Heart left ventricle (tissue), 16 donors: ENCODE data around the gene KRT16. TPM values are rescaled to one million over a fixed set of nuclear protein-coding genes. Genes with fewer than 3 reads are reported as not detected.

Source experiments
- ATAC-seq, 4 donors: fragments of 200-7000 bp; cut with Tn5 transposase; one replicate each; pipeline ENCODE4 v1.9.1; 2020 to 2022; ENCODE audit warnings: moderate library complexity in 4 of 4, mild to moderate bottlenecking in 3 of 4, moderate number of reproducible peaks in 1 of 4
- DNase-seq, 5 donors: peaks; one replicate each; pipeline ENCODE4 v3.0.0-alpha.2; 2020
- H3K27ac ChIP-seq, 12 donors: fragments of 200-600 bp; sonication (generic) in 4 of 12; one replicate each; pipeline versions ENCODE4 v1.5.0 to v1.8.0; 2016 to 2022; ENCODE audit warnings: mild to moderate bottlenecking in 2 of 12
- H3K27me3 ChIP-seq, 9 donors: fragments of 200-600 bp; sonication (generic) in 2 of 9; one replicate each; pipeline versions ENCODE4 v1.5.1 to v1.8.0; 2016 to 2022; ENCODE audit warnings: mild to moderate bottlenecking in 3 of 9
- H3K36me3 ChIP-seq, 9 donors: fragments of 200-600 bp; sonication (generic) in 2 of 9; one replicate each; pipeline versions ENCODE4 v1.5.0 to v1.8.0; 2018 to 2022; ENCODE audit warnings: mild to moderate bottlenecking in 2 of 9
- H3K4me1 ChIP-seq, 12 donors: fragments of 200-600 bp; sonication (generic) in 4 of 12; one replicate each; pipeline versions ENCODE4 v1.5.0 to v1.8.0; 2016 to 2022; ENCODE audit warnings: mild to moderate bottlenecking in 3 of 12
- H3K4me3 ChIP-seq, 12 donors: fragments of 200-600 bp; sonication (generic) in 4 of 12; one replicate each; pipeline versions ENCODE4 v1.5.0 to v1.8.0; 2017 to 2022; ENCODE audit warnings: mild to moderate bottlenecking in 9 of 12, moderate library complexity in 4 of 12
- H3K9me3 ChIP-seq, 12 donors: fragments of 200-600 bp; sonication (generic) in 4 of 12; one replicate each; pipeline versions ENCODE4 v1.5.0 to v1.8.0; 2016 to 2022; ENCODE audit warnings: mild to moderate bottlenecking in 1 of 12
- POLR2A ChIP-seq, 2 donors: fragments of 450-650 bp; IDR thresholded peaks; one replicate each; pipeline ENCODE4 v1.6.1; 2017; ENCODE audit warnings: antibody characterized with exemption in 2 of 2, mild to moderate bottlenecking in 2 of 2, moderate library complexity in 2 of 2
- WGBS, 4 donors: extraction: QIAGEN DNeasy Blood & Tissue Kit in 2 of 4; methylation state at CpG; one replicate each; pipeline versions ENCODE4 v1.1.5 to v1.1.7; 2013 to 2018; 5-methylcytosine and 5-hydroxymethylcytosine counted together
- intact Hi-C, 10 donors: fragments of 100-400 bp; cut with DNase I; formaldehyde crosslinking; loops; one replicate each; pipeline versions ENCODE4 v1.11.1 to v1.14.2; 2022
- polyA plus RNA-seq, 2 donors: library from polyadenylated mRNA; stranded (reverse); fragments of 200-250 nt; gene quantifications; one replicate each; pipeline ENCODE4 v1.2.3, GENCODE V29; 2013
- total RNA-seq, 9 donors: library from RNA; depleted of rRNA in 2 of 9; stranded (reverse); fragments of >200 nt in 2 of 9; fragmentation: NEBNext Ultra II Directional in 3 of 9; extraction: Animal tissue kit (Norgen Biotek cat#: 25700) in 3 of 9; gene quantifications; one replicate each; pipeline versions ENCODE4 v1.1.0 to v1.2.4, GENCODE V29; 2016 to 2023
- TF ChIP-seq, protein P1 (sequence below), 12 donors: fragments of 200-600 bp; sonication (generic) in 4 of 12; IDR thresholded peaks; one replicate each; pipeline versions ENCODE4 v1.5.0 to v1.8.0; 2018 to 2022; ENCODE audit warnings: antibody characterized with exemption in 12 of 12, mild to moderate bottlenecking in 5 of 12
- donor health status: ischemic (EF 13 %, LVEDD 7.1; RV severe dilation, severe dysfunction).
- donor health status: healthy with polysubstance abuse.
- donor health status: DM: no; HTN: yes; CAD: no.
- donor health status: DM: no; HTN: no; CAD: no.
- donor health status: ischemic (EF 25% LVEDD 6.9; RV normal size, moderate dysfunction).
- donor health status: ischemic (EF 25% LVEDD 5.7; RV mildly dilated, moderate dysfunction).
- donor health status: healthy.
- donor health status: DM: yes; HTN: yes; CAD: no.
- donor health status: ischemic (EF 35%, LVEDD 5.7; RV mildly dilated, moderate dysfunction).
- donor health status: nonischemic (EF 11% LVEDD 7.7; RV severe dilation, severe dysfunction).
- donor health status: DM: yes; HTN: yes; CAD: no.
- donor health status: PGD.
- donor health status: ischemic (EF 29% LVEDD 5.4; RV normal size, mild dysfunction).
- donor health status: nonischemic (EF 23%, LVEDD 6.1; RV moderate dilation, normal function).

KRT16 gene
- total and polyA plus RNA-seq, 11 donors, result 0.06 TPM; not detected in 10

DNA sequence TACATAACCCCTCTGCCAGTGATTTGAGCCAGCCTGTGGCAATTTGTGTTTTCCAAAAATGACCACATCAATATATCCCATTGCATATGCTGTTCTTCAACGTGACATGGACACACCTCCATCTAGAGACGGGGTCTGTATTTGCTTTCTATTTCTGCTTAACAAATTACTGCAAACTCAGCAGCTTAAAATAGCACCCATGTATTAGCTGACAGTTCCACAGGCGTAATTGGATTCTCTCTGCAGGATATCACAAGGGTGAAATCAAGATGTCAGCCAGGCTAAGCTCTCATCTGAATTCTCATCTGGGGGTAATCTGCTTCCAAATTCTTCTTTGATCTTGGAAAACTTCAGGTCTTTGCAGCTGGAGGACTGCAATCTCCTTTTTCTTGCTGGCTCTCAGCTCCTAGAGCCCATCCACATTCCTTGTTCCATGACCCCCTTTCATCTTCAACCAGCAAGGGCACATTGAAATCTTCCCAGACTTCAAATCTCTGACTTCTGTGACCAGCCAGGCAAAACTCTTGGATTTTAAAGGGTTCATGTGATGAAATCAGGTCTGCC is 48.9 kb downstream of the KRT16 start:
- TF ChIP-seq POLR2A (IDR thresholded peaks at IDR 0.05), result no peak
- TF ChIP-seq, protein P1, sequence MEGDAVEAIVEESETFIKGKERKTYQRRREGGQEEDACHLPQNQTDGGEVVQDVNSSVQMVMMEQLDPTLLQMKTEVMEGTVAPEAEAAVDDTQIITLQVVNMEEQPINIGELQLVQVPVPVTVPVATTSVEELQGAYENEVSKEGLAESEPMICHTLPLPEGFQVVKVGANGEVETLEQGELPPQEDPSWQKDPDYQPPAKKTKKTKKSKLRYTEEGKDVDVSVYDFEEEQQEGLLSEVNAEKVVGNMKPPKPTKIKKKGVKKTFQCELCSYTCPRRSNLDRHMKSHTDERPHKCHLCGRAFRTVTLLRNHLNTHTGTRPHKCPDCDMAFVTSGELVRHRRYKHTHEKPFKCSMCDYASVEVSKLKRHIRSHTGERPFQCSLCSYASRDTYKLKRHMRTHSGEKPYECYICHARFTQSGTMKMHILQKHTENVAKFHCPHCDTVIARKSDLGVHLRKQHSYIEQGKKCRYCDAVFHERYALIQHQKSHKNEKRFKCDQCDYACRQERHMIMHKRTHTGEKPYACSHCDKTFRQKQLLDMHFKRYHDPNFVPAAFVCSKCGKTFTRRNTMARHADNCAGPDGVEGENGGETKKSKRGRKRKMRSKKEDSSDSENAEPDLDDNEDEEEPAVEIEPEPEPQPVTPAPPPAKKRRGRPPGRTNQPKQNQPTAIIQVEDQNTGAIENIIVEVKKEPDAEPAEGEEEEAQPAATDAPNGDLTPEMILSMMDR (IDR thresholded peaks at IDR 0.05), result no peak
- Histone ChIP-seq H3K4me1 (no peaks in the 10 kb centered on the region), H3K36me3 (no peaks in the 10 kb centered on the region), H3K27ac (no peak overlapping the region), H3K9me3 (no peaks in the 10 kb centered on the region), H3K27me3 (peaks cover 0 to 61% (median 13%) of the 10 kb centered on the region in 9 donors), H3K4me3 (no peak overlapping the region)
- WGBS, 4 donors, result 13 to 25% (median 21%) methylated on average over 3 of the region's 3 CpGs
- DNase-seq (no peak), ATAC-seq (no peak)
- intact Hi-C loops, result no loop called here

DNA sequence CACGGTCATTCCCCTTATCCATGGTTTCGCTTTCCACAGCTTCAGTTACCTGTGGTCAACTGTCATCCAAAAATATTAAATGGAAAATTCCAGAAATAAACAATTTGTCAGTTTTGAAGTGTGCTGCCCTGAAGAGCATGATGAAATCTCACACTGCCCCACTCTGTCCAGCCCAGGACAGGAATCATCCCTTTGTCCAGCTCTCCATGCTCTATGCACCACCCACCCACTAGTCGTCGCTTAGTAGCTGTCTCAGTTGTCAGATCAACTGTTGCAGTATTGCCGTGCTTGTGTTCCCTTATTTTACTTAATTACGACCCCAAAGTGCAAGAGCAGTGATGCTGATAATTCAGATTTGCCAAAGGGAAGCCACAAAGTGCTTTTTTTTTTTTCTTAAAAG is 51.0 kb downstream of the KRT16 start:
- TF ChIP-seq POLR2A (IDR thresholded peaks at IDR 0.05), result no peak
- TF ChIP-seq, protein P1 (IDR thresholded peaks at IDR 0.05), result no peak
- no peak for DNase-seq
- Histone ChIP-seq H3K27me3 (peaks cover 0 to 67% (median 13%) of the 10 kb centered on the region in 9 donors), H3K4me3 (no peak overlapping the region), H3K9me3 (no peaks in the 10 kb centered on the region), H3K27ac (no peak overlapping the region), H3K4me1 (no peaks in the 10 kb centered on the region), H3K36me3 (no peaks in the 10 kb centered on the region)
- WGBS, 4 donors, result 77 to 88% (median 79%) methylated on average over 6 of the region's 6 CpGs
- ATAC-seq, result no peak
- intact Hi-C loops, result no loop called here

Other genes starting within 250 kb of the KRT16 start
- gene KRT33B, start 243.0 kb downstream of the KRT16 start, total RNA-seq, result not detected
- gene KRT33B, start 243.0 kb downstream of the KRT16 start, polyA plus RNA-seq, result not detected
- not detected for gene KRT34, start 230.5 kb downstream of the KRT16 start, total RNA-seq
- gene KRT34, start 230.5 kb downstream of the KRT16 start, polyA plus RNA-seq, result not detected
- not detected for gene KRT31, start 215.2 kb downstream of the KRT16 start, total RNA-seq
- not detected for gene KRT31, start 215.2 kb downstream of the KRT16 start, polyA plus RNA-seq
- gene KRT37, start 188.2 kb downstream of the KRT16 start, total RNA-seq, result not detected
- not detected for gene KRT37, start 188.2 kb downstream of the KRT16 start, polyA plus RNA-seq
- not detected for gene KRT38, start 171.8 kb downstream of the KRT16 start, total RNA-seq
- not detected for gene KRT38, start 171.8 kb downstream of the KRT16 start, polyA plus RNA-seq
- under 1 TPM in 3 of 9 donors, not detected in 6; 0.16 to 0.27 (median 0.16) TPM for gene KRT32, start 145.4 kb downstream of the KRT16 start, total RNA-seq
- under 1 TPM in 1 of 2 donors, not detected in 1; 0.26 TPM for gene KRT32, start 145.4 kb downstream of the KRT16 start, polyA plus RNA-seq
- not detected for gene KRT35, start 131.6 kb downstream of the KRT16 start, total RNA-seq
- not detected for gene KRT35, start 131.6 kb downstream of the KRT16 start, polyA plus RNA-seq
- not detected for gene KRT36, start 122.9 kb downstream of the KRT16 start, total RNA-seq
- gene KRT36, start 122.9 kb downstream of the KRT16 start, polyA plus RNA-seq, result not detected
- under 1 TPM in 1 of 9 donors, not detected in 8; 0.31 TPM for gene KRT13, start 107.2 kb downstream of the KRT16 start, total RNA-seq
- gene KRT13, start 107.2 kb downstream of the KRT16 start, polyA plus RNA-seq, result 1 to 10 TPM in 1 of 2 donors, not detected in 1; 4.1 TPM
- gene KRT15, start 93.9 kb downstream of the KRT16 start, total RNA-seq, result under 1 TPM in 1 of 9 donors, not detected in 8; 0.36 TPM
- gene KRT15, start 93.9 kb downstream of the KRT16 start, polyA plus RNA-seq, result under 1 TPM in 1 of 2 donors, not detected in 1; 0.14 TPM
- 100 to 1,000 TPM in 1 of 9 donors, under 1 TPM in 8; 0.40 to 163 (median 0.75) TPM for gene KRT19, start 84.5 kb downstream of the KRT16 start, total RNA-seq
- gene KRT19, start 84.5 kb downstream of the KRT16 start, polyA plus RNA-seq, result 1 to 10 TPM; 1.6 to 2.1 TPM
- not detected for gene KRT9, start 40.7 kb downstream of the KRT16 start, total RNA-seq
- gene KRT9, start 40.7 kb downstream of the KRT16 start, polyA plus RNA-seq, result not detected
- under 1 TPM in 2 of 9 donors, not detected in 7; 0.23 to 0.38 TPM for gene KRT14, start 25.9 kb downstream of the KRT16 start, total RNA-seq
- not detected for gene KRT14, start 25.9 kb downstream of the KRT16 start, polyA plus RNA-seq
- under 1 TPM in 1 of 9 donors, not detected in 8; 0.60 TPM for gene KRT17, start 11.8 kb upstream of the KRT16 start, total RNA-seq
- gene KRT17, start 11.8 kb upstream of the KRT16 start, polyA plus RNA-seq, result not detected
- gene EIF1, start 76.1 kb upstream of the KRT16 start, total RNA-seq, result 1,000 to 10,000 TPM in 6 of 9 donors, 100 to 1,000 TPM in 3; 402 to 1,338 (median 1,177) TPM
- gene EIF1, start 76.1 kb upstream of the KRT16 start, polyA plus RNA-seq, result 1,000 to 10,000 TPM in 1 of 2 donors, 100 to 1,000 TPM in 1; 911 to 1,001 TPM
- not detected for gene GAST, start 99.6 kb upstream of the KRT16 start, total RNA-seq
- not detected for gene GAST, start 99.6 kb upstream of the KRT16 start, polyA plus RNA-seq
- gene HAP1, start 121.9 kb upstream of the KRT16 start, total RNA-seq, result under 1 TPM in 4 of 9 donors, not detected in 5; 0.07 to 0.35 (median 0.10) TPM
- under 1 TPM in 1 of 2 donors, not detected in 1; 0.10 TPM for gene HAP1, start 121.9 kb upstream of the KRT16 start, polyA plus RNA-seq
- 100 to 1,000 TPM; 143 to 503 (median 166) TPM for gene JUP, start 173.9 kb upstream of the KRT16 start, total RNA-seq
- 100 to 1,000 TPM in 1 of 2 donors, 10 to 100 TPM in 1; 94.6 to 148 TPM for gene JUP, start 173.9 kb upstream of the KRT16 start, polyA plus RNA-seq
- 10 to 100 TPM in 1 of 9 donors, 1 to 10 TPM in 8; 2.2 to 10.1 (median 5.3) TPM for gene P3H4, start 199.2 kb upstream of the KRT16 start, total RNA-seq
- gene P3H4, start 199.2 kb upstream of the KRT16 start, polyA plus RNA-seq, result 1 to 10 TPM; 4.2 to 9.4 TPM
- gene FKBP10, start 200.2 kb upstream of the KRT16 start, total RNA-seq, result 10 to 100 TPM in 5 of 9 donors, 1 to 10 TPM in 4; 6.5 to 40.4 (median 12.5) TPM
- gene FKBP10, start 200.2 kb upstream of the KRT16 start, polyA plus RNA-seq, result 10 to 100 TPM; 11.4 to 25.2 TPM
- gene NT5C3B, start 223.5 kb upstream of the KRT16 start, total RNA-seq, result 10 to 100 TPM; 16.0 to 26.7 (median 24.1) TPM
- gene NT5C3B, start 223.5 kb upstream of the KRT16 start, polyA plus RNA-seq, result 10 to 100 TPM; 30.0 to 50.9 TPM
- gene KLHL10, start 225.1 kb upstream of the KRT16 start, total RNA-seq, result under 1 TPM in 1 of 9 donors, not detected in 8; 0.10 TPM
- under 1 TPM in 1 of 2 donors, not detected in 1; 0.08 TPM for gene KLHL10, start 225.1 kb upstream of the KRT16 start, polyA plus RNA-seq